Right cardiac atrium (tissue), 5 donors: ENCODE measurements around the gene SEPTIN5. TPM values are rescaled to one million over a fixed set of nuclear protein-coding genes. Genes with fewer than 3 reads are reported as not detected.
A peak's percentile ranks its signal among the peaks of the same experiment; 100 is the strongest.

ENCODE experiments used
- ATAC-seq, 2 donors: fragments of 200-7000 bp; cut with Tn5 transposase; one replicate each; pipeline versions ENCODE4 v1.8.0 to v1.9.1; 2020; ENCODE audit warnings: moderate library complexity in 2 of 2, mild to moderate bottlenecking in 1 of 2
- DNase-seq, 3 donors: peaks; one replicate each; pipeline ENCODE4 v3.0.0-alpha.2; 2020
- H3K27ac ChIP-seq: one replicate; pipeline ENCODE4 v1.5.1; 2013; ENCODE audit warnings: mild to moderate bottlenecking, low read length, control low read depth, moderate library complexity
- H3K27me3 ChIP-seq: one replicate; pipeline ENCODE4 v1.6.1; 2013; ENCODE audit not compliant: control insufficient read depth, insufficient read depth
- H3K4me1 ChIP-seq: one replicate; pipeline ENCODE4 v1.6.1; 2013; ENCODE audit warnings: low read length; ENCODE audit not compliant: control insufficient read depth, insufficient read depth
- H3K4me3 ChIP-seq: one replicate; pipeline ENCODE4 v1.5.1; 2013; ENCODE audit warnings: low read length, control low read depth
- H3K9me3 ChIP-seq: one replicate; pipeline ENCODE4 v1.6.1; 2013; ENCODE audit warnings: low read length; ENCODE audit not compliant: control insufficient read depth
- WGBS: extraction: QIAGEN DNeasy Blood & Tissue Kit; methylation state at CpG from one replicate; pipeline ENCODE4 v1.1.7; 2013; 5-methylcytosine and 5-hydroxymethylcytosine counted together
- intact Hi-C, 4 donors: fragments of 100-400 bp; cut with DNase I; formaldehyde crosslinking; loops; one replicate each; pipeline versions ENCODE4 v1.11.0 to v1.14.0; 2022 to 2023
- polyA plus RNA-seq: library from polyadenylated mRNA; stranded (reverse); fragments of 200-250 nt; gene quantifications from one replicate; pipeline ENCODE4 v1.2.3, GENCODE V29; 2013
- total RNA-seq, 4 donors: library from RNA; stranded (reverse); fragmentation: NEBNext Ultra II Directional; extraction: Animal tissue kit (Norgen Biotek cat#: 25700); gene quantifications; one replicate each; pipeline ENCODE4 v1.2.1, GENCODE V29; 2021
- donor health status: healthy with polysubstance abuse.
- donor health status: DM: no; HTN: yes; CAD: no.
- donor health status: DM: no; HTN: no; CAD: no.
- donor health status: DM: no; HTN: yes; CAD: no; lungs with severe emphysema.
- donor health status: DM: yes; HTN: yes; CAD: no.

SEPTIN5 gene
- total and polyA plus RNA-seq, 5 donors, result 143 to 264 (median 227) TPM

DNA sequence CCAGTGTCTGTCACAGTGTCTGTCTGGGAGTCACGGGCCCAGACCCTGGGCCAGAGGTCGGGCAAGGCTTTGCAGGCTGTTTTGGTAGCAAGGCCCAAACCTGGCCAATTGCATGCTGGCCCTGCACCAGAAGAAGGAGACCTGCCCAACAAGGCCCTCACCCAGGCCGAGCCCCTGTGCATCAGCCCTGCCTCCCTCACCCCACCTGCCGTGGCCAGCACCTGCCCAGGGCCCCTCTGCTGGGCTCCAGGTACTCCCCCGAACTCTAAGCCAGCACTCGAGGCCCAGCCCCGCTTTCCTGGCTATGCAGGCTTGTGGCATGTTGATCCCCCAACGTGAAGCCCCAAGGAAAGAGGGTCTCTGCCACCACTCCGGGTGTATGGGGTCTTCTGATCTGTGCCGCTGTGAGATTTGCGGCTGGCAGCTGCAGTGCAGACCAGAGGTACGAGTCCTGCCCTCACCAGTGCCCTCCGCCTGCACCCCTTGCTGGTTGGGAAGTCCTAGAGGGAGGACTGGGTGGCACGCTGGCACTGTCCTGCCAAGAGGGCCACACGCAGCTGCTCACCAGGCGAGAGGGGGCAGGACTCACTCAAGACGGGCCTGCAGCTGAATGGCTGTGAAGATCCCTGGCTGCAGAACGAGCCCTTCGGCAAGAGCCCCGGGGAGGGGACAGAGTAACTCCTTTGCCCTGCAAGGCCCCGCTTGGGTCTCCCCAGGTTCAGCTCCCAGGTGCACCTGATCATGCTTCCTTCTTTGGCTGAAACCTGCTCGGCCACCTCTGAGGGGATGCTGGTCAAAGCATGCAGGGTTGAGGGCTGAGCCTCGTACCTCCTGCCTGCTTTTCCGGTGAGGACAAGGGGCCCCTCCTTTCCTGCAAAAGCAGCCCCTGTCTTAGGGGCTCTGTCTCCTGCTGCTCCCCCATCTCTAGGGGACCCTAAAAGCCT, 6.7 kb upstream of the SEPTIN5 start:
- no peaks in the 10 kb centered on the region for H3K9me3 ChIP-seq
- H3K27ac ChIP-seq, result no peak overlapping the region
- 87% methylated on average over 24 of the region's 24 CpGs for WGBS
- DNase-seq (peak in 1 of 3 donors; percentile 46), ATAC-seq (no peak)
- intact Hi-C loops, result no loop called here
- no peaks in the 10 kb centered on the region for H3K4me1 ChIP-seq
- H3K4me3 ChIP-seq, result no peak overlapping the region
- H3K27me3 ChIP-seq, result no peaks in the 10 kb centered on the region

DNA sequence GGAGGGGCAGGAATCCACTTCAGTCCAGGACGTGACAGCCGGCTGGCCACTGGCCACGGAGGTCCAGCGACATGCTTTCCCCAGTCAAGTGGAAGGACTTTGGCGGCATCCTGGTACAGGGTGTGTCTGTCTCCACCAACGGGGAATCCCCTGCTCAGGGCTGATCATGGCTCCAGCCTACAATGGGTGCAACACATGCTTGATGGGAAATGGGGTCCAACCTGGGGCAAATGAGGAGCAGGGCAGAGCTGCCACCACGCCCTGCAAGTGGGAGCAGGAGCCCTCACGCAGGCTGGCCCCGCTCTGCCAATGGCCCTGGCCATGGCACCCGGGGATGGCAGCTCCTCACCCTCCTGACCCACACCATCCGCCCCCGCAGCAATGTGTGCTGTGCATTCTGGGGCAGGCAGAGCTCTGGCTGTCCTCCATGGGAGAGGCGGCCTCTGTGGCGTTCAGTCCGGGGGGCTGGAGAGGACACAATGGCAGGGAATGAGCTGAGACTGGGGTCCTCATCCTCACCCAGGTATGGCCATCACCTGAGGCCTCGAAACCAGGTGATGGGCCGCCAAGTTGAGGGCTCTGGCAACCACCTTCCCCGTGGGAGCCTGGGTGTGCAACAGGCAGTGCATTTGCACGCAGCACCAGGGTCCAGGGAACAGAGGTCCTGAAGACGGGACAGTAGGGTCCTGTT, 5.8 kb upstream of the SEPTIN5 start:
- whole genome bisulfite sequencing, result 68% methylated on average over 20 of the region's 20 CpGs

DNA sequence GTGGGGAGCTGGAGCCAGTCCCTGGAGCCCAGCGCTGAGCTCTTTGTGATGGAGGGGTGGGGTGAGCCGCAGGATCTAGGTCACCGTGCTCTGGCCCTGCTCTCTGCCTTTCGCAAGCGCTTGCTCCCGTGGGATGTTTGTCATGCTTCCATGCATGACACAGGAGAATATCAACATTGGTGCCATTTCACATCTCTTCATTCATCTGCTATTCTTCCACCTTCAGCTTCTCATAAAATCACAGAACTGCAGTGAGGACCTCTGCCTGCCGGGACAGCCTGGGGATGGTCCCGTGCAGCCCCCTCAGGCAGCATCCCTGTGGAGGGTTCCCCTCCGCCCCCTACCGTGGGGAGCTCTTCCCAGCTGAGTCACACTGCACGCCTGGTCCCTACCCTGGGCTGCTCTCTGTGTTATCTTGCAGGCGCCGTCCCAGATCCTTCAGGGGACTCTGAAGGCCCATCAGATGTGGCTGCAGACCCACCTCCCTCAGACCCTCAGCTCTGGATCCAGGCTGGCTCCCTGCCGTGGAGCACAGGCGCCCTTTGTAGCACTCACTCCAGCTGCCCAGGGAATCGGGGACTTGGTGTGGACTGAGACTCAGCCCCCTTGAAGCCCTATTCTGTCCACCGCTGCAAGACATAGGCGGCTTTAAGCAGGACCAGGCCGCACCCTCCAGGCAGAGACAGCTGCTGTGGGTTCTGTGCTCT, 5.1 kb upstream of the SEPTIN5 start:
- Histone ChIP-seq H3K27me3 (no peaks in the 10 kb centered on the region), H3K4me1 (no peaks in the 10 kb centered on the region), H3K4me3 (no peak overlapping the region), H3K27ac (no peak overlapping the region), H3K9me3 (no peaks in the 10 kb centered on the region)
- DNase-seq, result peak; percentile 82 to 89 (median 87)
- intact Hi-C loops, result no loop called here
- WGBS, result 48% methylated on average over 19 of the region's 19 CpGs
- ATAC-seq, result peak; percentile 66 to 70

More for the DNA sequence above, 5.8 kb upstream of the SEPTIN5 start:
- H3K27me3 ChIP-seq, result no peaks in the 10 kb centered on the region
- no peak overlapping the region for H3K4me3 ChIP-seq
- ATAC-seq, result peak; percentile 8 to 9
- DNase-seq, result peak in 2 of 3 donors; percentile 57 to 75
- H3K27ac ChIP-seq, result no peak overlapping the region
- H3K9me3 ChIP-seq, result no peaks in the 10 kb centered on the region
- no peaks in the 10 kb centered on the region for H3K4me1 ChIP-seq
- intact Hi-C loops, result no loop called here

DNA sequence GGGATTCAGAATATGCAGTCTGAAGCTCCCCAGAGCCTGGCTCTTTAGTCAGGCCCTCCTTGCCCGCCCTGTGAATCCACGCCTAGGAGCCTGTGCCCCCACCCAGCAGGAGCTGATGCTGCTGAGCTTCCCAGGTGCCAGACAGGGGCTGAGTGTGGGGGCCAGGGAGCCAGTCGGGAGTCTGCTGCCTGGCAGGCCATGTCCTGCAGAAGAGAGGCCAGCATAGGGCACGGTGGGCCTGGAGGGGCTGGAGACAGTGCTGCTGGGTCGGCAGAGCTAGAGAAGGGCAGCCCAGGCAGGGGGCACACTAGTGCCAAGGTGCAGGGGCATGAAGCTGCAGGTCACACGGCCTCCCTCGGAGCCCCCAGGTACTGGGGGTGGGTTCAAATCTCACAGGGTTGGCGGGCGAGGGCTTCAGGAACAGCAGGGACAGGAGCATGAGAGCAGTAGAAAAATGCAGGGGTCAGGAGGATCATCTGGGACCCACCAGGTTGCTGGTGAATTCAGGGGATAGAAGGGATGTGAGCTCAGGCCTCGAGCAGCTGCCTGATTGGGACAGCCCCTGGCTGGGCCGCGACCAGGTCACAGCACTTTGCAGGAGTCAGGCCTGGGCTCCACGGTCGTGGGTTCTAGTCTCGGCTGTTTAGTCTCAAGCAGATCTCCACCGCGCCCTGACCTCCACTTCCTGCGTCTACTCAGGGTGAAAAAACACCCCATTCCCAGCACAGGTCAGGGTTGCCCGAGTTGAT, 4.1 kb upstream of the SEPTIN5 start:
- ATAC-seq (no peak), DNase-seq (peak in 1 of 3 donors; percentile 59)
- no peaks in the 10 kb centered on the region for H3K9me3 ChIP-seq
- WGBS, result 84% methylated on average over 19 of the region's 19 CpGs
- no peak overlapping the region for H3K4me3 ChIP-seq
- H3K27me3 ChIP-seq, result no peaks in the 10 kb centered on the region
- no peak overlapping the region for H3K27ac ChIP-seq
- intact Hi-C loops, result no loop called here
- H3K4me1 ChIP-seq, result no peaks in the 10 kb centered on the region

DNA sequence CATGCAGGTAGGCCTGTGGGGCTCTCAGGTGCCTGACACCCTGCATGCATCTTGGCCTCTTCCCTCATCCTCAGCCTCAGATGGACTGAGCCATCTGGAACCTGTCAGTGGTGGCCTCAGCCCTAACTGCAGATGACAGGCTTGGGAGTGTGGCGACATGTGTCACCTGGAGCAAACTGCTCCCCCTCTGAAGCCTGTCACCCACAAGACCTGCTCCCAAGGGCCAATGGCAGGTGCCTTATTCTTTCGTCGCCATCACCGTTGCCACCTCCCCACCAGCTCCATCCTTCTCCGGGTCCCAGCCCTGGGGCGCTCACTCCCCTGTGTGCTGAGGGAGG, 3.6 kb upstream of the SEPTIN5 start:
- intact Hi-C loops, result no loop called here
- H3K4me1 ChIP-seq, result no peaks in the 10 kb centered on the region
- H3K27ac ChIP-seq, result no peak overlapping the region
- ATAC-seq, result no peak
- DNase-seq, result no peak
- no peaks in the 10 kb centered on the region for H3K9me3 ChIP-seq
- no peaks in the 10 kb centered on the region for H3K27me3 ChIP-seq
- H3K4me3 ChIP-seq, result no peak overlapping the region
- 91% methylated on average over 6 of the region's 6 CpGs for WGBS

DNA sequence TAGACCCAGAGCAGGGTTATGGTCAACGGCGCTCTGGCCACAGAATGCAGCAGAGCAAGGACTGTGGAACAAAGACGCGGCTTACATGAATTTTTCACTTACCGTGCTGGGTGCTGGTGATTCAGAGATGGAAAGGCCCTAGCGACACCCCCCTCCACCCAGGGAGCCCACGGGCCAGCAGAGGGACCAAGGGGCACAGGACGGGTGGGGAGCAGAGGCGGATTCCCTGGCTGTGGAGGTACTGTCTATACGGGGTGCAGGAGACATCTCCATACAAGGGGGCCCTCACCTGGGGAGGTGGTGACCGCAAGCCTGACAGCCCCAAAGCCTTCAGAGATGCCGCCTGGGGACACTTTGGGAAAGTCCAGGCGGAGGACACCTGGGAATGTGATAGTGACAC, 1.1 kb upstream of the SEPTIN5 start:
- WGBS, result 90% methylated on average over 13 of the region's 13 CpGs
- Histone ChIP-seq H3K27ac (no peak overlapping the region), H3K9me3 (no peaks in the 10 kb centered on the region), H3K4me3 (no peak overlapping the region), H3K27me3 (no peaks in the 10 kb centered on the region), H3K4me1 (no peaks in the 10 kb centered on the region)
- peak in 2 of 3 donors; percentile 30 to 44 for DNase-seq
- intact Hi-C loops, result no loop called here
- no peak for ATAC-seq

DNA sequence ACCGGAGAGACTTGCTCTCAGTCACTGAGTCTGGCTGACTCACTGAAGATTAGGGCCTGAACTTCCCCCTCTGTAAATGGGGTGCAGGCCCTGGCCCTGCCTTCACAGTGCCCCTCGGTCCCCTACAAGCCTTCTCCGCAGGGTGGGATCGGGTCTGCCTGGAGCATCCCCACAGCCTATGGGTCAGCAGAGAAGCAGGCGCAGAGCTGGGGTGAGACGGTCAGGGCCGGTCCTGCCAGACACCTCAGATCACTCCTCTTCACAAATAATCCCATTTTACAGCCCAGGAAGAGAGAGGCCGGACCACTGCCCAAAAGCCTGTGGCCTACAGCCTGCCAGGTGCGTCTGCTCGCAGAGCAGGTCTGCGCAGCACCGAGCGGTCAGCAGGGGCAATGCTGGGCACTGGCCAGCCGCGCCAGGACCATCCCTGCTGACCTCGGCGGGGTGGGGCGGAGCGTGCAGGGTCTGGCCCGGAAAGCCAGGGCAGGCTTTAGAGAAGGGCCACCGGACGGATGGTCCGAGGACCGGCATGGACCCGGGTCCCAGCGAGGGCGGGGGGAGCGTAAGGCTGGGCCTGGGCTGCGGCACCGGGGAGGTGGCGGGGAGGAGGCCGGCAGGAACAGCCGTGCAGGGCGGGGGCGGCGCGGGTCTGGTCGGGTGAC, 522 bp upstream of the SEPTIN5 start:
- no peaks in the 10 kb centered on the region for H3K27me3 ChIP-seq
- H3K27ac ChIP-seq, result no peak overlapping the region
- DNase-seq (peak in 2 of 3 donors; percentile 77), ATAC-seq (no peak)
- 19% methylated on average over 38 of the region's 38 CpGs for WGBS
- intact Hi-C loops, result no loop called here
- no peaks in the 10 kb centered on the region for H3K9me3 ChIP-seq
- peak overlapping the region; percentile 69 for H3K4me3 ChIP-seq
- no peaks in the 10 kb centered on the region for H3K4me1 ChIP-seq

DNA sequence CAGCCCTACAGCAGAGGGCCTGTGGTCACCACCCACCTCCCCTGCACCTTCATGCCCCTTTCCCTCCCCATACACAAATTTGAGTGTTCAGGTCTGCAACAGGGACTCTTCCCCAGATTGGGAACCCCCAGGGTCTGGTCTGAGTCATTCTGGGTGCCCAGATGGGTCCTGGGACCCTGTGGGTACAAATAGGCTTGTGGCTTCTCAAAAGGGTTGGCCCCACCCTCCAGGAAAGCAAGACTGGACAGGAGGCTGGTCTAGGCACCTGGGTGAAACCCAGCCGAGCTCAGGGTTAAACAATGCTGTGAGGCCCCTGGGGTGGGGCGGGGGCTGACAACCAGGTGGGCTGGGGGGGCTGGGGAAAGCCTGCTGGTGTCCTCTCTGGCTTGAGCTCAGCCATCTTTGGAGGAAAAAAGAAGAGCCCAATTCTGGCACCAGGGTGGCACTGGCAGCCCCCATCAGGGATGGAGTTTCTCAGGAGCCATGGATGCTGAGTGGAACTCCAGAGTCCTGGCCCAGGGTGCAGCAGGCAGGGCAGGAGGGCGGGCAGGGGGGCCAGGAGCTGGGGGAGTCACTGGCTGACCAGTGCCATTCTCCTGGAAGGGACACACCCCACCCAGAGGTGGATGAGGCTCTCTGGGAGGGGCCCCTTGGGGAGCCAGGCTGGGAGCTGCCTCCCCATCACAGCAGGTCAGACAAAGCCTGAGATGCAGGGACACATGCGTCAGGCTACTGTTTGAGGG, 1.1 kb downstream of the SEPTIN5 start:
- Histone ChIP-seq H3K4me3 (no peak overlapping the region), H3K27ac (no peak overlapping the region), H3K4me1 (no peaks in the 10 kb centered on the region), H3K27me3 (no peaks in the 10 kb centered on the region), H3K9me3 (no peaks in the 10 kb centered on the region)
- intact Hi-C loops, result loop anchor here in 3 of 4 donors (5.0 kb wide), 2 partner anchors 33 to 38 kb away; no protein-coding TSS in a partner anchor
- 82% methylated on average over 4 of the region's 4 CpGs for WGBS
- ATAC-seq (no peak), DNase-seq (peak in 2 of 3 donors; percentile 33 to 54)

DNA sequence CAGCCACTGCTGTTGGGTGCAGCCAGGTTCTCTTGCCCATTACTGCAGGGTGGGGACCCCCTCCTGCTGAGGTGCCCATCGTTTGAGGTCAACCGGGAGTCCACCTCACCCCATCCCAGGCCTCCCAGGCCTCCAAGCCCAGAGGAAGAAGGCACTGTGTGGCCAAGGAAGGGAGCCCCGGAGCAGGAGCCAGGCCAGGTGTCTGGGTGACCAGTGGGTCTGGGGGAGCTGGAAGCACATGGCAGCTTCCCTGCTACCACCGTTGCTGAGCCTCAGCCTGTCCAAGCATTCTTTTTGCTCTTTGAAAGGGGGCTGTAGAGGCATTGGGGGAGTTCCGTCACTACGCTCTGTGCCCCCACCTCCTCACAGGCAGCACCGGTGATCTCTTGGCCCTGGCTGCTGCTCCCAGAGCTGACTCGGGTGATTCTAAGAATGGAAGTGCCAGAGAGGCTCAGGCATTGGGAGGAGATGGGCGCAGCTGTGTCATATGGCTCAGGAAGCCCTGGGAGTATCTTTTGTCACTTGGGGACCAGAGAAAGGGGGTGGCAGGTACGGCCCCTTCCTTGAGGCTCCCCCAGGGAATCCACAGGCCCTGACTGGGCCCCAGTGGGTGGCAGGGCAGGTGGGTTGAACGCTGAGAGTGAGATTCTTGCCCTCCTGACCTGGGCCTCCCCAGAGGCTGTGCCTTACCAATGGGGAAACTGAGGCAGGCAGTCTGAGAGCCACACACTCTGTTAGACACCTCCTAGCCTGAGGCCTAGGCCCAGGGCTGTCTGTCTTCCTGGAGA, 1.9 kb downstream of the SEPTIN5 start:
- ATAC-seq (no peak), DNase-seq (peak; percentile 6 to 56 (median 34))
- Histone ChIP-seq H3K4me1 (no peaks in the 10 kb centered on the region), H3K9me3 (no peaks in the 10 kb centered on the region), H3K27me3 (no peaks in the 10 kb centered on the region), H3K27ac (no peak overlapping the region), H3K4me3 (no peak overlapping the region)
- intact Hi-C loops, result loop anchor here in 3 of 4 donors (5.0 kb wide), 2 partner anchors 34 to 39 kb away; no protein-coding TSS in a partner anchor
- 77% methylated on average over 11 of the region's 11 CpGs for WGBS
